Pancreas (tissue), 10 donors: ENCODE data around the gene KRT76. TPM values are rescaled to one million over a fixed set of nuclear protein-coding genes. Genes with fewer than 3 reads are reported as not detected.

ENCODE experiments used
- ATAC-seq, 4 donors: fragments of 200-7000 bp; cut with Tn5 transposase; one replicate each; pipeline versions ENCODE4 v1.8.0 to v1.9.1; 2020; ENCODE audit warnings: mild to moderate bottlenecking in 4 of 4, moderate library complexity in 4 of 4
- DNase-seq, 6 donors: peaks; one replicate each; pipeline ENCODE4 v3.0.0-alpha.2; 2020
- FAIRE-seq: peaks from 2 replicates; lab custom pipeline; 2012; peaks lifted over from hg19 to GRCh38; lab: Jason Lieb, UNC
- H3K27ac ChIP-seq, 4 donors: fragments of 200-600 bp; sonication (generic); 1 replicate in 3 of 4; 2 replicates in 1 of 4; pipeline versions ENCODE4 v1.5.0 to v1.8.0; 2020
- H3K27me3 ChIP-seq, 4 donors: fragments of 200-600 bp; one replicate each; pipeline ENCODE4 v1.8.0; 2021
- H3K36me3 ChIP-seq, 3 donors: fragments of 200-600 bp; sonication (generic) in 1 of 3; one replicate each; pipeline versions ENCODE4 v1.5.0 to v1.8.0; 2020 to 2021
- H3K4me1 ChIP-seq, 3 donors: fragments of 200-600 bp; one replicate each; pipeline ENCODE4 v1.8.0; 2021
- H3K4me3 ChIP-seq, 4 donors: fragments of 200-600 bp; sonication (generic) in 2 of 4; one replicate each; pipeline versions ENCODE4 v1.5.0 to v1.8.0; 2020 to 2021
- H3K9me3 ChIP-seq, 4 donors: fragments of 200-600 bp; one replicate each; pipeline ENCODE4 v1.8.0; 2021
- WGBS, 2 donors: extraction: QIAGEN DNeasy Blood & Tissue Kit; methylation state at CpG; one replicate each; pipeline ENCODE4 v1.1.7; 2013; 5-methylcytosine and 5-hydroxymethylcytosine counted together
- intact Hi-C, 3 donors: fragments of 100-400 bp; cut with DNase I; formaldehyde crosslinking; loops; one replicate each; pipeline versions ENCODE4 v1.11.1 to v1.14.2; 2022
- polyA plus RNA-seq, 2 donors: library from polyadenylated mRNA; stranded (reverse); fragments of 200-250 nt; gene quantifications; one replicate each; pipeline ENCODE4 v1.2.3, GENCODE V29; 2013
- total RNA-seq, 6 donors: library from RNA; stranded (reverse); fragmentation: NEBNext Ultra II Directional in 4 of 6; extraction: Animal tissue kit (Norgen Biotek cat#: 25700) in 4 of 6; gene quantifications; one replicate each; pipeline versions ENCODE4 v1.2.1 to v1.2.4, GENCODE V29; 2021 to 2023
- TF ChIP-seq, protein P1 (sequence below), 4 donors: fragments of 200-600 bp; sonication (generic) in 3 of 4; IDR thresholded peaks; one replicate each; pipeline versions ENCODE4 v1.5.0 to v1.8.0; 2021; ENCODE audit warnings: antibody characterized with exemption in 4 of 4
- donor health status: healthy with polysubstance abuse.
- donor health status: DM: no; HTN: no; CAD: no; lungs with moderate emphysema.
- donor health status: DM: no; HTN: no; CAD: no.
- donor health status: control.
- donor health status: control.
- donor health status: Bipolar disorder and iron deficiency.
- donor health status: DM: yes; HTN: yes; CAD: no.
- donor health status: DM: no; HTN: no; CAD: no.
- donor health status: DM: no; HTN: no; CAD: no.
- donor health status: DM: yes; HTN: yes; CAD: no.

Gene KRT76
- total and polyA plus RNA-seq, 8 donors: not detected

DNA sequence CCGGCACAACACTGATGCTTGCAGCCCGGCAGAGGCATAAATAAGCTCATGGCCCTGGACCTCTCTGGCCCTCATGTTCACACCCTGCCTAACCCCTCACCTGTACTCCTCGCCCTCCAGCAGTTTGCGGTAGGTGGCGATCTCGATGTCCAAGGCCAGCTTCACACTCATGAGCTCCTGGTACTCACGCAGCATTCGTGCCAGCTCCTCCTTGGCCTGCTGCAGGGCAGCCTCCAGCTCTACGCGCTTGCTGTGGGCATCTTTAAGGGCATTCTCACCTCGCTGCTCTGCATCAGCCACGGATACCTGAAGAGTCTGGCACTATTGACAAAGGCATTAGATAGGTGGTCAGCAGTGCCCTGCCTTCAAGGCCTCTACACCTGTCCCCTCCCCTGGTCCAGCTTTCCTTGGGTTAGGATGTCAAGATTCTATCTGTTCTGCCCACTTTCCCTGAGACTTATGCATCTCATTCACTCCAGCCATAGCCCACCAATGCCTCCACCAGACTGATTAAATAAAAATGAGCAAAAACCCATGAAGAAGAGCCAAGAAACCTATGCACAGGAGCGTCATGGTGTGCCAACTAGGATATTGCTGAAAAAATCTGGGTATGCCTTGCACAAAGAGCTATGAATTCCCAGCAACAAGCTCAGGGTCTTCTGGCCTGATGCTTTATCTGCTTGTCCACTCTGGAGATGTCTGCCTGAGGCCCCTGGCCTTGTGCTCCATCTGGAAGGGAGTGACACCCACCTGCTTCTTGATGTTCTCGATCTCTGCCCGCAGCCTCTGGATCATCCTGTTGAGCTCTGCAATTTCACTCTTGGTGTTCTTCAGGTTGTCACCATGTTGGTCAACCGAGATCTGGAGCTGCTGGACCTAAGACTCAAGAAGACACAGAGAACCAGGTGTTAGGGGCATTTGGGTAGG is 30.7 kb upstream of the KRT76 start:
- Histone ChIP-seq H3K9me3 (no peaks in the 10 kb centered on the region), H3K36me3 (no peaks in the 10 kb centered on the region), H3K4me1 (no peaks in the 10 kb centered on the region), H3K27me3 (no peaks in the 10 kb centered on the region), H3K27ac (no peak overlapping the region), H3K4me3 (no peak overlapping the region)
- ATAC-seq: no peak
- DNase-seq: no peak
- no peak for FAIRE-seq
- WGBS, 2 donors: 75 to 76% methylated on average over 16 of the region's 16 CpGs
- TF ChIP-seq, protein P1, sequence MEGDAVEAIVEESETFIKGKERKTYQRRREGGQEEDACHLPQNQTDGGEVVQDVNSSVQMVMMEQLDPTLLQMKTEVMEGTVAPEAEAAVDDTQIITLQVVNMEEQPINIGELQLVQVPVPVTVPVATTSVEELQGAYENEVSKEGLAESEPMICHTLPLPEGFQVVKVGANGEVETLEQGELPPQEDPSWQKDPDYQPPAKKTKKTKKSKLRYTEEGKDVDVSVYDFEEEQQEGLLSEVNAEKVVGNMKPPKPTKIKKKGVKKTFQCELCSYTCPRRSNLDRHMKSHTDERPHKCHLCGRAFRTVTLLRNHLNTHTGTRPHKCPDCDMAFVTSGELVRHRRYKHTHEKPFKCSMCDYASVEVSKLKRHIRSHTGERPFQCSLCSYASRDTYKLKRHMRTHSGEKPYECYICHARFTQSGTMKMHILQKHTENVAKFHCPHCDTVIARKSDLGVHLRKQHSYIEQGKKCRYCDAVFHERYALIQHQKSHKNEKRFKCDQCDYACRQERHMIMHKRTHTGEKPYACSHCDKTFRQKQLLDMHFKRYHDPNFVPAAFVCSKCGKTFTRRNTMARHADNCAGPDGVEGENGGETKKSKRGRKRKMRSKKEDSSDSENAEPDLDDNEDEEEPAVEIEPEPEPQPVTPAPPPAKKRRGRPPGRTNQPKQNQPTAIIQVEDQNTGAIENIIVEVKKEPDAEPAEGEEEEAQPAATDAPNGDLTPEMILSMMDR (IDR thresholded peaks at IDR 0.05): no peak
- intact Hi-C loops: no loop called here

GRCh38 chr12:52806821-52807543 is 29.8 kb upstream of the KRT76 start:
- Histone ChIP-seq H3K4me3 (no peak overlapping the region), H3K36me3 (no peaks in the 10 kb centered on the region), H3K9me3 (no peaks in the 10 kb centered on the region), H3K27me3 (no peaks in the 10 kb centered on the region), H3K4me1 (no peaks in the 10 kb centered on the region), H3K27ac (no peak overlapping the region)
- FAIRE-seq: no peak
- TF ChIP-seq, protein P1 (IDR thresholded peaks at IDR 0.05): no peak
- intact Hi-C loops: no loop called here
- ATAC-seq: no peak
- 79 to 82% methylated on average over 11 of the region's 11 CpGs for WGBS, 2 donors
- DNase-seq: no peak

GRCh38 chr12:52806169-52806811 is 29.1 kb upstream of the KRT76 start:
- DNase-seq (no peak), FAIRE-seq (no peak)
- intact Hi-C loops: no loop called here

GRCh38 chr12:52805739-52806138 is 28.6 kb upstream of the KRT76 start:
- H3K4me1 ChIP-seq: no peaks in the 10 kb centered on the region
- WGBS, 2 donors: 62 to 70% methylated on average over 3 of the region's 3 CpGs
- TF ChIP-seq, protein P1 (IDR thresholded peaks at IDR 0.05): no peak
- intact Hi-C loops: no loop called here
- H3K9me3 ChIP-seq: no peaks in the 10 kb centered on the region
- DNase-seq: no peak
- no peak overlapping the region for H3K4me3 ChIP-seq
- no peak for ATAC-seq
- H3K27me3 ChIP-seq: no peaks in the 10 kb centered on the region
- FAIRE-seq: no peak
- no peaks in the 10 kb centered on the region for H3K36me3 ChIP-seq
- H3K27ac ChIP-seq: no peak overlapping the region

More at GRCh38 chr12:52806169-52806811, 29.1 kb upstream of the KRT76 start:
- WGBS, 2 donors: 92 to 96% methylated on average over 3 of the region's 3 CpGs
- no peak overlapping the region for H3K27ac ChIP-seq
- no peaks in the 10 kb centered on the region for H3K4me1 ChIP-seq
- TF ChIP-seq, protein P1 (IDR thresholded peaks at IDR 0.05): no peak
- no peaks in the 10 kb centered on the region for H3K36me3 ChIP-seq
- no peak overlapping the region for H3K4me3 ChIP-seq
- no peaks in the 10 kb centered on the region for H3K9me3 ChIP-seq
- ATAC-seq: no peak
- H3K27me3 ChIP-seq: no peaks in the 10 kb centered on the region
